Muscle of arm (tissue), 12 donors: ENCODE measurements around the gene ZNF407. TPM values are rescaled to one million over a fixed set of nuclear protein-coding genes. Genes with fewer than 3 reads are reported as not detected.

ENCODE experiments used
- DNase-seq: peaks from one replicate; pipeline ENCODE4 v3.0.0-alpha.2; 2013
- polyA plus RNA-seq, 12 donors: library from polyadenylated mRNA; unstranded; fragments of 120-200 nt; gene quantifications; one replicate each; pipeline ENCODE4 v1.2.1, GENCODE V29; 2013; ENCODE audit not compliant: insufficient read length in 12 of 12

ZNF407 gene
- polyA plus RNA-seq, 12 donors: 5.5 to 7.3 (median 6.4) TPM; not detected in 1

- DNase-seq: no peak
These were observed 65.0 kb downstream of the ZNF407 start for GRCh38 chr18:74662622-74663021.

GRCh38 chr18:74665346-74665745, 67.7 kb downstream of the ZNF407 start:
- DNase-seq: no peak

DNA sequence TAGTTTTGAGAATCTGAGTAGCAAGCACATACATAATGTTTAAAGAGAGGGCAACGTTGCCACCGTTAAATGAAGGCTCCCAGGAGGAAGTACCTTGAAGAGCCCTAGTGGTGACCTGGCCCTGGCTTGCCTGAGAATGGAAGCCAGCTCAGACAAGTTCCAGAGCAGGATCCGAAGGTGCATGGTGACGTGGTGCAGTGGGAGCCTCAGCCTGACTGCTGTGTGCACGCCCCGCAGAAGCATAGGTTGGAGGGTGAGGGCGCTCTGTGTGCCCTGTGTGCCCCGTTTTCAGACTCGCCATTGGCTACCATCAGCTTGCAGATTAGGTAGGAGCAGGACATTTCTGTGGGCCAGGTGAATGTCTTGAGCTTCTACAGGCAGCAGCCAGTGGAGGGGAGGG, 68.2 kb downstream of the ZNF407 start:
- no peak for DNase-seq

- no peak for DNase-seq
These were observed 71.6 kb downstream of the ZNF407 start for GRCh38 chr18:74669136-74669798.

GRCh38 chr18:74672371-74672770, 74.7 kb downstream of the ZNF407 start:
- no peak for DNase-seq

DNA sequence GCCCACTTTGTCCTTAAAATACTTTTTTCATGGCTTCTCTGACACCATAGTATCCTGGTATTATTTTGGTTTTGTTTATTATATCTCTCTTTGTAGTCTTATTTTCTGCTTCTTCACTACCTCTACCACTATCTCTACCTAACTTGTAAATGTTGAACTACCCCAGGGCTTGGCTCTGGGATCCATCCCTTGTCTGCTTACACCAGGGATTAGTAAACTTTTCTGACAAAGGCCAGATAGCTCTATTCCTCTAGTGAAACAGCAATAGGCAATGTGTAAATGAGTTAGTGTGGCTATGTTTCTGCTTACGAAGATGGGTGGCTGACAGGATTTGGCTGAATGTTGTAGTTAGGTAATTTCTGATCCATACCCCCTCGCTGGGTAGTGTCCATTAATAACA, 76.8 kb downstream of the ZNF407 start:
- DNase-seq: no peak

- DNase-seq: no peak
These were observed 81.5 kb downstream of the ZNF407 start for GRCh38 chr18:74679006-74679678.

- DNase-seq: no peak
These were observed 82.0 kb downstream of the ZNF407 start for GRCh38 chr18:74679679-74680076.

- DNase-seq: no peak
These were observed 84.7 kb downstream of the ZNF407 start for GRCh38 chr18:74682141-74682990.

GRCh38 chr18:74682991-74683297, 85.3 kb downstream of the ZNF407 start:
- no peak for DNase-seq

GRCh38 chr18:74683573-74683972, 85.9 kb downstream of the ZNF407 start:
- no peak for DNase-seq

DNA sequence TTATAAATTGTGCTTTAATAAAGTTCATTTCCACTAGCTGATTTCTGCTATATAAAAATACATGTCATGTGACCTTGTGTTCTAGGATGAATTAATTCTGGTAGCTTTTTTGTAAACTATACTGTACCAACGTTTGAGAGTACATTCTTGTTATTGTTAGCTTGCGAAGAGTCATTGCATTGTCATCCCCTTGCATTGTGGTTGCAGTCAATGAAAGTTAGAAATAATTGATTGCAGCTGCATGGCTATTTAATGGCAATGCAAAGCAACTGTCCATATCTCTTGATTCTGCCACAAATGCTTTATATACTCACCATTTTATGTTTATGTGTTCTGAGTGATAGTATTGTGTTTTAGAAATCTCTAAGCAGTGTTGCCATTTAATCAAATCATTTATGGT, 91.6 kb downstream of the ZNF407 start:
- no peak for DNase-seq

DNA sequence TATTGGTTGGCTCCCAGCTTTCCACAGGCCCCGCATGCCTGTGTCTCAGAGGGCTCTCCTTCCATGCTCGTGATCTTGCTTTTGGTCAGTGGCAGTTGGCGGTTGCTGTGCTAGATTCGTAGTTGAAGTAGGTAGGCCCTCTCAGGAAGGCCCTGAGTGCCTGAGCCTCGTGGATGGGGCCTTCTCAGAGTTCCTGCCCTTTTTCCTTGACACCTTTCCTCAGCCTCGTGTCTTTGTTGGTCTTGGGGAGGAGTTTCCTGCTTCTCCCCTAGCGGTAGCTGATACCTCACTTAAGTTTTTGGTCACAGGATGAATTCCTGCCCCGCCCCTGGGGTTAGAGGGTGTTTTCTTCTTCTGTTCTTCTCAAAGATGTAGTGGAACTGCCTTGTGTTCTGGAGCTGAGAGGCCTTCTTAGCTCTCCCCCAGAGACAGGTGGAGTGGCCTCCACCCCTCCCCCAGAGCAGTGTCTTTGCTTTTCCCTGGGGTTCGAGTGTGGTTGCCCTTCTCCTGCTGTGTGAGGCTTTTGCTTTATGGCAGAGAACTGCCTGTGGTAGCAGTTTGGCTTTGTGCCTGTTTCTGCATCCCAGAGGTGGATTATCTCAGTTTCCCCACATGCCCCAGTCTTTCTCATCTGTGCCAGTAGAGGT, 94.8 kb downstream of the ZNF407 start:
- no peak for DNase-seq

GRCh38 chr18:74694436-74694835, 96.8 kb downstream of the ZNF407 start:
- no peak for DNase-seq

DNA sequence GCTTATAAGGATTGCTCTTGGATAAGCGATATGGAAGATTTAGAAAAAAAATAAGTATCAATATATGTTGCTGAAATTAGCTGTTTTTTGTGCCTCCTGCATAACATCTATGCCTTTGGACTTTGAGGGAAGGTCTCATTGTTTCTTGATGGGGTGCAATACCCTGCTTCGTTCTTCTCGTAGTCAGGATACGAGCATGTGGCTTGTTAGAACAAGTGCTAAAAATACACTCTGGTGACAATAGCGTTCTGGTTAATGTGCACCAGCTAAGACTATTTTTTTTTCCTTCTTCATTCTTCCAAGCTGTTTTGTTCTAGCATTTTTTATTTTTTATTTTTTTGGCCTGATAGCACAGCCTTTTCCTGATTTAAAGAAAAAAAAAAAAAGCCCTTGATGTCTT, 97.5 kb downstream of the ZNF407 start:
- no peak for DNase-seq

GRCh38 chr18:74698881-74699280, 101.2 kb downstream of the ZNF407 start:
- no peak for DNase-seq

DNA sequence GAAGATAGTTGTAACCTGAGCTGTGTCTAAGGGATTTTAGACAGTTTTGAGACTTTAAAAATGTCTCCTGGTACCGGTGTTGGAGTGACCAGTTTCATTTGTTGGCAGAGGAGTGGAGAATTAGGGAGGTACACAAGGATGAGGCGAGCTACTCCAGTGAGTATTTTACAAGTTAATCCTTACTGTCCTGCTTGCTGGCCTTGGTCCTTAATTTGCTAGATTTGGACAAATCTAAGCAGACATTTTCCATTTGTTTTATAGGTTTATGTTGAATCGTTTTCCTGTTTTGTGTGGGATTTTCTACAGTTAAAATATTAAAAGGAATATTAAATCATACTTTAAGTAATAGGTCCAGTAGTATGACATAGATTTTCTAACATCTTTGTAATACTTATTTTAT, 101.8 kb downstream of the ZNF407 start:
- DNase-seq: no peak

GRCh38 chr18:74702950-74703349, 105.3 kb downstream of the ZNF407 start:
- no peak for DNase-seq

DNA sequence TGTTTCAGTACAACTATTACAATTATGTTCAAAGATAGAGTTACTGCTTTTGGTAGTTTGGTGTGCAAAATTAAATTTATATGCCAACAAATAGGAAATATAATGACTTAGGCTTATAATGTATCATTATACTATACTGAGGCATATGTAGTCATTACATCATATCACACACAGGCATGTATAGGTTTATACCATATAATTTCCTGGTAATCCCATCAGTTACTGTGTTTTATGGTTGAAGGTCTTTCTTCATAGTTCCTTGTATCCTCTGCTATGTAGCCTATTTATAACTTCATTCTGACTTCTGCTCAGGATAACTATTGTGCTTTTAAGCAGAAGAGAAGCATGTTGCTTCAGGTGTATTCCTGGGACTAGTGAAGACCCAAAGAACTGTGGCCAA, 110.5 kb downstream of the ZNF407 start:
- DNase-seq: no peak

GRCh38 chr18:74709452-74709851, 111.8 kb downstream of the ZNF407 start:
- DNase-seq: no peak

- no peak for DNase-seq
These were observed 116.5 kb downstream of the ZNF407 start for GRCh38 chr18:74714120-74714519.

DNA sequence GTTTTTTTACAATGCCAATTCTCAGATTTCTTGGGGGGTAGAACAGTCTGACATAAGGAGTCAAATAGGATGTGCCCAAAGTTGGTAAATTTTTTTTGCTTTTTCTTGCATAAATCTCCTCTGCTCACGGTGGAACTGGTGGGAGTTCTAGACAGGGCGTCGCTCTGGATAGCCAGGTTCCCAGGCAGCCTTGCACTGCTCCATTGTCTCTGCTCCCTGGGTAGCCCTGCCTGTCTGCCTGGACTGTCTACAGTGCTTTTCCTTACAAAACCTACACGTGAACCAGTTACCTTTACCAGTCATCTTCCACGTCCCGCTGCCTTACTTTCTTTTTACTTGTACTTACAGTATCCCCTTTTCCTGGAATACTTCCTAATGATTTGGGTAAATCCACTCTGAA, 117.1 kb downstream of the ZNF407 start:
- no peak for DNase-seq

DNA sequence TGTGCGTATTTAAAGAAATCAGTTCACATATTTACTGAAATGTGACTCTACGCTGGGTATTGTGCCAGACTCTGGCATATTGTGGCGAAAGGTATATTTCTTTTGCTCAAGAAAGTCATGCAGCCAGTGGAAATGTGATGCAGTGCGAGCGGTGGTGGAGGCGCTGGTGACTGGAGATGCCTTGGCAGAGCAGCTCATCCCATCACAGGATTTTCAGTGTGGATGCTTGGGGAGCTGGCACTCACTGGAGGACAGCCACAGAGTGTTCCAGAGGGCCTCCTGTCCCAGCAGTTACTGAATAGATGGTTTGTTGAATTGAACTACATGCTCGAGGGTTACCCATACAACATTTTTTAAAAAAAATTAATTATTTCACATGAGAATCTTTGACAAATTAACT, 117.6 kb downstream of the ZNF407 start:
- no peak for DNase-seq
